Stimulated activated naive B cell treated with anti-CD40 and anti-IgM and Interleukin-4, amounts not matched to agents 10 μg/mL and 1 μg/mL and 100 μg/mL, for 72 hours (primary cell): ENCODE results near the gene KANSL1.
A peak's percentile ranks its signal among the peaks of the same experiment; 100 is the strongest.
"Not testable (repeated sequence)": the region's sequence is repeated elsewhere in the genome, so short reads cannot be mapped to it uniquely, and the experiment has no call there.

ENCODE experiments used
- ATAC-seq, 2 donors: fragments of 150-1000 bp; cut with Tn5 transposase; replicated peaks; 2 replicates each; pipeline ENCODE4 v1.10.0; 2021; ENCODE audit warnings: moderate library complexity in 1 of 2
- DNase-seq: peaks from one replicate; pipeline ENCODE4 v3.0.0; 2021
- H3K27ac Mint-ChIP-seq: one replicate; pipeline ENCODE4 v1.8.0; 2022; ENCODE audit warnings: mild to moderate bottlenecking, mixed read lengths
- H3K27me3 Mint-ChIP-seq, 2 donors: one replicate each; pipeline ENCODE4 v1.8.0; 2022; ENCODE audit warnings: mixed read lengths in 2 of 2
- H3K36me3 Mint-ChIP-seq, 2 donors: one replicate each; pipeline ENCODE4 v1.8.0; 2022; ENCODE audit warnings: mixed read lengths in 2 of 2, mild to moderate bottlenecking in 1 of 2
- H3K4me1 Mint-ChIP-seq, 2 donors: one replicate each; pipeline ENCODE4 v1.8.0; 2022; ENCODE audit warnings: mixed read lengths in 2 of 2, mild to moderate bottlenecking in 1 of 2
- H3K4me3 Mint-ChIP-seq, 2 donors: one replicate each; pipeline ENCODE4 v1.8.0; 2022; ENCODE audit warnings: mild to moderate bottlenecking in 2 of 2, mixed read lengths in 2 of 2, moderate library complexity in 1 of 2
- H3K9me3 Mint-ChIP-seq, 2 donors: one replicate each; pipeline ENCODE4 v1.8.0; 2022; ENCODE audit warnings: mixed read lengths in 2 of 2, mild to moderate bottlenecking in 1 of 2

Gene KANSL1

GRCh38 chr17:46013127-46013501 is 180.1 kb downstream of the KANSL1 start:
- DNase-seq (no peak), ATAC-seq (no peak)
- no peak overlapping the region for H3K4me3 Mint-ChIP-seq
- peaks cover 0 to 10% of the 10 kb centered on the region in 2 donors for H3K27me3 Mint-ChIP-seq
- no peaks in the 10 kb centered on the region for H3K36me3 Mint-ChIP-seq
- H3K9me3 Mint-ChIP-seq = no peaks in the 10 kb centered on the region
- peak overlapping the region; percentile 5 for H3K27ac Mint-ChIP-seq
- no peaks in the 10 kb centered on the region for H3K4me1 Mint-ChIP-seq

DNA sequence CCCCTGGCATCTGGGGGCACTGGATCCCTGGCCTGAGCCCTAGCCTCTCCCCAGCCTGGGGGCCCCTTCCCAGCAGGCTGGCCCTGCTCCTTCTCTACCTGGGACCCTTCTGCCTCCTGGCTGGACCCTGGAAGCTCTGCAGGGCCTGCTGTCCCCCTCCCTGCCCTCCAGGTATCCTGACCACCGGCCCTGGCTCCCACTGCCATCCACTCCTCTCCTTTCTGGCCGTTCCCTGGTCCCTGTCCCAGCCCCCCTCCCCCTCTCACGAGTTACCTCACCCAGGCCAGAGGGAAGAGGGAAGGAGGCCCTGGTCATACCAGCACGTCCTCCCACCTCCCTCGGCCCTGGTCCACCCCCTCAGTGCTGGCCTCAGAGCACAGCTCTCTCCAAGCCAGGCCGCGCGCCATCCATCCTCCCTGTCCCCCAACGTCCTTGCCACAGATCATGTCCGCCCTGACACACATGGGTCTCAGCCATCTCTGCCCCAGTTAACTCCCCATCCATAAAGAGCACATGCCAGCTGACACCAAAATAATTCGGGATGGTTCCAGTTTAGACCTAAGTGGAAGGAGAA is 180.6 kb downstream of the KANSL1 start:
- ATAC-seq = no peak
- Mint-ChIP-seq H3K4me1 (no peaks in the 10 kb centered on the region), H3K27ac (peak overlapping the region; percentile 5)

DNA sequence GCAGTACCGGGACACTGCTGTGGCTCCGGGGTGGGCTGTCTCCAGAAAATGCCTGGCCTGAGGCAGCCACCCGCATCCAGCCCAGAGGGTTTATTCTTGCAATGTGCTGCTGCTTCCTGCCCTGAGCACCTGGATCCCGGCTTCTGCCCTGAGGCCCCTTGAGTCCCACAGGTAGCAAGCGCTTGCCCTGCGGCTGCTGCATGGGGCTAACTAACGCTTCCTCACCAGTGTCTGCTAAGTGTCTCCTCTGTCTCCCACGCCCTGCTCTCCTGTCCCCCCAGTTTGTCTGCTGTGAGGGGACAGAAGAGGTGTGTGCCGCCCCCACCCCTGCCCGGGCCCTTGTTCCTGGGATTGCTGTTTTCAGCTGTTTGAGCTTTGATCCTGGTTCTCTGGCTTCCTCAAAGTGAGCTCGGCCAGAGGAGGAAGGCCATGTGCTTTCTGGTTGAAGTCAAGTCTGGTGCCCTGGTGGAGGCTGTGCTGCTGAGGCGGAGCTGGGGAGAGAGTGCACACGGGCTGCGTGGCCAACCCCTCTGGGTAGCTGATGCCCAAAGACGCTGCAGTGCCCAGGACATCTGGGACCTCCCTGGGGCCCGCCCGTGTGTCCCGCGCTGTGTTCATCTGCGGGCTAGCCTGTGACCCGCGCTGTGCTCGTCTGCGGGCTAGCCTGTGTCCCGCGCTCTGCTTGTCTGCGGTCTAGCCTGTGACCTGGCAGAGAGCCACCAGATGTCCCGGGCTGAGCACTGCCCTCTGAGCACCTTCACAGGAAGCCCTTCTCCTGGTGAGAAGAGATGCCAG is 181.3 kb downstream of the KANSL1 start:
- no peak overlapping the region for H3K4me3 Mint-ChIP-seq
- H3K9me3 Mint-ChIP-seq = no peaks in the 10 kb centered on the region
- DNase-seq (no peak), ATAC-seq (no peak)
- no peaks in the 10 kb centered on the region for H3K36me3 Mint-ChIP-seq
- H3K27ac Mint-ChIP-seq = no peak overlapping the region
- H3K4me1 Mint-ChIP-seq = no peaks in the 10 kb centered on the region
- peaks cover 0 to 10% of the 10 kb centered on the region in 2 donors for H3K27me3 Mint-ChIP-seq

More for the DNA sequence above, 180.6 kb downstream of the KANSL1 start:
- DNase-seq = no peak
- Mint-ChIP-seq H3K4me3 (no peak overlapping the region), H3K27me3 (peaks cover 0 to 10% of the 10 kb centered on the region in 2 donors), H3K9me3 (no peaks in the 10 kb centered on the region), H3K36me3 (no peaks in the 10 kb centered on the region)

- Mint-ChIP-seq H3K27me3 (peaks cover 8 to 10% of the 10 kb centered on the region in 2 donors), H3K4me3 (no peak overlapping the region), H3K36me3 (no peaks in the 10 kb centered on the region), H3K27ac (no peak overlapping the region), H3K9me3 (peaks cover 4 to 5% of the 10 kb centered on the region in 2 donors), H3K4me1 (no peaks in the 10 kb centered on the region)
- DNase-seq (no peak), ATAC-seq (no peak)
Measured at GRCh38 chr17:46010597-46011186, 182.5 kb downstream of the KANSL1 start.

DNA sequence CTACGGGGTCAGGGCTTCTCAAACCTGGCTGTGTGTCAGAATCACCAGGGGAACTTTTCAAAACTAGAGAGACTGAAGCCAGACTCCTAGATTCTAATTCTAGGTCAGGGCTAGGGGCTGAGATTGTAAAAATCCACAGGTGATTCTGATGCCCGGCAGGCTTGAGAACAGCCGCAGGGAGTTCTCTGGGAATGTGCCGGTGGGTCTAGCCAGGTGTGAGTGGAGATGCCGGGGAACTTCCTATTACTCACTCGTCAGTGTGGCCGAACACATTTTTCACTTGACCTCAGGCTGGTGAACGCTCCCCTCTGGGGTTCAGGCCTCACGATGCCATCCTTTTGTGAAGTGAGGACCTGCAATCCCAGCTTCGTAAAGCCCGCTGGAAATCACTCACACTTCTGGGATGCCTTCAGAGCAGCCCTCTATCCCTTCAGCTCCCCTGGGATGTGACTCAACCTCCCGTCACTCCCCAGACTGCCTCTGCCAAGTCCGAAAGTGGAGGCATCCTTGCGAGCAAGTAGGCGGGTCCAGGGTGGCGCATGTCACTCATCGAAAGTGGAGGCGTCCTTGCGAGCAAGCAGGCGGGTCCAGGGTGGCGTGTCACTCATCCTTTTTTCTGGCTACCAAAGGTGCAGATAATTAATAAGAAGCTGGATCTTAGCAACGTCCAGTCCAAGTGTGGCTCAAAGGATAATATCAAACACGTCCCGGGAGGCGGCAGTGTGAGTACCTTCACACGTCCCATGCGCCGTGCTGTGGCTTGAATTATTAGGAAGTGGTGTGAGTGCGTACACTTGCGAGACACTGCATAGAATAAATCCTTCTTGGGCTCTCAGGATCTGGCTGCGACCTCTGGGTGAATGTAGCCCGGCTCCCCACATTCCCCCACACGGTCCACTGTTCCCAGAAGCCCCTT is 183.3 kb downstream of the KANSL1 start:
- ATAC-seq = no peak
- H3K4me1 Mint-ChIP-seq = no peaks in the 10 kb centered on the region
- H3K27me3 Mint-ChIP-seq = peaks cover 9 to 10% of the 10 kb centered on the region in 2 donors
- no peak overlapping the region for H3K4me3 Mint-ChIP-seq
- H3K36me3 Mint-ChIP-seq = no peaks in the 10 kb centered on the region
- no peak overlapping the region for H3K27ac Mint-ChIP-seq
- peaks cover 4 to 5% of the 10 kb centered on the region in 2 donors for H3K9me3 Mint-ChIP-seq
- no peak for DNase-seq

- Mint-ChIP-seq H3K36me3 (no peaks in the 10 kb centered on the region), H3K4me3 (no peak overlapping the region), H3K27ac (no peak overlapping the region), H3K4me1 (no peaks in the 10 kb centered on the region), H3K9me3 (peaks cover 4 to 5% of the 10 kb centered on the region in 2 donors), H3K27me3 (peaks cover 6 to 9% of the 10 kb centered on the region in 2 donors)
- no peak for DNase-seq
- ATAC-seq = no peak
Measured at GRCh38 chr17:46008591-46008990, 184.6 kb downstream of the KANSL1 start.

- no peaks in the 10 kb centered on the region for H3K36me3 Mint-ChIP-seq
- peaks cover 0 to 2% of the 10 kb centered on the region in 2 donors for H3K4me1 Mint-ChIP-seq
- DNase-seq (no peak), ATAC-seq (no peak)
- peaks cover under 1 to 9% of the 10 kb centered on the region in 2 donors for H3K27me3 Mint-ChIP-seq
- H3K4me3 Mint-ChIP-seq = no peak overlapping the region
- peaks cover 4 to 5% of the 10 kb centered on the region in 2 donors for H3K9me3 Mint-ChIP-seq
- no peak overlapping the region for H3K27ac Mint-ChIP-seq
Measured at GRCh38 chr17:46007461-46007965, 185.7 kb downstream of the KANSL1 start.

DNA sequence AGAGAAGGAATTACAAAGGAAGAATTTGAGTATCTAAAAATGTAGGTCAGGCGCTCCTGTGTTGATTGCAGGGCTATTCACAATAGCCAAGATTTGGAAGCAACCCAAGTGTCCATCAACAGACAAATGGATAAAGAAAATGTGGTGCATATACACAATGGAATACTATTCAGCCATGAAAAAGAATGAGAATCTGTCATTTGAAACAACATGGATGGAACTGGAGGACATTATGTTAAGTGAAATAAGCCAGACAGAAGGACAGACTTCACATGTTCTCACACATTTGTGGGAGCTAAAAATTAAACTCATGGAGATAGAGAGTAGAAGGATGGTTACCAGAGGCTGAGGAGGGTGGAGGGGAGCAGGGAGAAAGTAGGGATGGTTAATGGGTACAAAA is 187.1 kb downstream of the KANSL1 start:
- not testable (repeated sequence) for DNase-seq, H3K27ac Mint-ChIP-seq, H3K4me3 Mint-ChIP-seq, ATAC-seq, H3K4me1 Mint-ChIP-seq, H3K9me3 Mint-ChIP-seq, H3K36me3 Mint-ChIP-seq, H3K27me3 Mint-ChIP-seq

- DNase-seq (no peak), ATAC-seq (no peak)
- Mint-ChIP-seq H3K4me3 (no peak overlapping the region), H3K9me3 (peaks cover 4 to 5% of the 10 kb centered on the region in 2 donors), H3K27me3 (peaks cover 0 to 9% of the 10 kb centered on the region in 2 donors), H3K27ac (no peak overlapping the region), H3K4me1 (peaks cover 0 to 7% of the 10 kb centered on the region in 2 donors), H3K36me3 (no peaks in the 10 kb centered on the region)
Measured at GRCh38 chr17:46003907-46004748, 189.1 kb downstream of the KANSL1 start.

DNA sequence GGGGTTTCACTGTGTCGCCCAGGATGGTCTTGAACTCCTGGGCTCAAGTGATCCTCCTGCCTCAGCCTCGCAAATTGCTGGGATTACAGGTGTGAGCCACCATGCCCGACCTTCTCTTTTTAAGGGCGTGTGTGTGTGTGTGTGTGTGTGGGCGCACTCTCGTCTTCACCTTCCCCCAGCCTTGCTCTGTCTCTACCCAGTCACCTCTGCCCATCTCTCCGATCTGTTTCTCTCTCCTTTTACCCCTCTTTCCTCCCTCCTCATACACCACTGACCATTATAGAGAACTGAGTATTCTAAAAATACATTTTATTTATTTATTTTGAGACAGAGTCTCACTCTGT is 190.3 kb downstream of the KANSL1 start:
- peak overlapping the region; percentile 56 for H3K27ac Mint-ChIP-seq
- DNase-seq = no peak
- peaks cover 4 to 5% of the 10 kb centered on the region in 2 donors for H3K9me3 Mint-ChIP-seq
- H3K27me3 Mint-ChIP-seq = peaks cover 0 to 9% of the 10 kb centered on the region in 2 donors
- peak; percentile 21 to 24 for ATAC-seq
- peaks cover 0 to 7% of the 10 kb centered on the region in 2 donors for H3K4me1 Mint-ChIP-seq
- H3K4me3 Mint-ChIP-seq = no peak overlapping the region
- no peaks in the 10 kb centered on the region for H3K36me3 Mint-ChIP-seq

GRCh38 chr17:46002311-46002972 is 190.8 kb downstream of the KANSL1 start:
- peak; percentile 94 to 95 for ATAC-seq
- DNase-seq = peak; percentile 63
- peaks cover 4 to 5% of the 10 kb centered on the region in 2 donors for H3K9me3 Mint-ChIP-seq
- peaks cover 0 to 7% of the 10 kb centered on the region in 2 donors for H3K4me1 Mint-ChIP-seq
- peaks cover 0 to 9% of the 10 kb centered on the region in 2 donors for H3K27me3 Mint-ChIP-seq
- no peak overlapping the region for H3K4me3 Mint-ChIP-seq
- peak overlapping the region; percentile 56 for H3K27ac Mint-ChIP-seq
- H3K36me3 Mint-ChIP-seq = no peaks in the 10 kb centered on the region

DNA sequence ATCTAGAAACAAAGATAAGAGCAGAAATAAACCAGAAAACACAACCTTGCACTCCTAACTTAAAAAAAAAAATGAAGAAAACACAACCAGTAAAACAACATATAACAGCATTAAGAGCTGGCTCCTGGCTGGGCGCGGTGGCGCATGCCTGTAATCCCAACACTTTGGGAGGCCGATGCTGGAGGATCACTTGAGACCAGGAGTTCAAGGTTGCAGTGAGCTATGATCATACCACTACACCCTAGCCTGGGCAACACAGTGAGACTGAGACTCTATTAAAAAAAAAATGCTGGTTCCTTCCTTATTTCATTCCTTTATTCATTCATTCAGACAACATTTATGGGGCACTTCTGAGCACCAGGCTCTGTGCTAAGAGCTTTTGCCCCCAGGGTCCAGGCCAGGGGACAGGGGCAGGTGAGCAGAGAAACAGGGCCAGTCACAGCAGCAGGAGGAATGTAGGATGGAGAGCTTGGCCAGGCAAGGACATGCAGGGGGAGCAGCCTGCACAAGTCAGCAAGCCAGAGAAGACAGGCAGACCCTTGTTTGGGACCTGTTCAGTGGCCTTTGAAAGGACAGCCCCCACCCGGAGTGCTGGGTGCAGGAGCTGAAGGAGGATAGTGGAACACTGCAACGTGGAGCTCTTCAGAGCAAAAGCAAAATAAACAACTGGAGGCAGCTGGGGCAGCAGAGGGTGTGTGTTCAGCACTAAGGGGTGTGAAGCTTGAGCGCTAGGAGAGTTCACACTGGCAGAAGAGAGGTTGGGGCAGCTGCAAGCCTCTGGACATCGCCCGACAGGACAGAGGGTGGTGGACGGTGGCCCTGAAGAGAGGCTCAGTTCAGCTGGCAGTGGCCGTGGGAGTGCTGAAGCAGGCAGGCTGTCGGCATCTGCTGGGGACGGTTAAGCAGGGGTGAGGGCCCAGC is 191.6 kb downstream of the KANSL1 start:
- Mint-ChIP-seq H3K4me3 (no peak overlapping the region), H3K4me1 (peaks cover 0 to 7% of the 10 kb centered on the region in 2 donors), H3K27ac (no peak overlapping the region), H3K27me3 (peaks cover 0 to 9% of the 10 kb centered on the region in 2 donors), H3K9me3 (peaks cover 4 to 5% of the 10 kb centered on the region in 2 donors), H3K36me3 (no peaks in the 10 kb centered on the region)
- peak in 1 of 2 donors; percentile 4 for ATAC-seq
- no peak for DNase-seq
